Measurements from ENCODE around the gene XRRA1.
A peak's percentile ranks its signal among the peaks of the same experiment; 100 is the strongest.
"Not testable (repeated sequence)": the region's sequence is repeated elsewhere in the genome, so short reads cannot be mapped to it uniquely, and the experiment has no call there.

The XRRA1 gene, protein sequence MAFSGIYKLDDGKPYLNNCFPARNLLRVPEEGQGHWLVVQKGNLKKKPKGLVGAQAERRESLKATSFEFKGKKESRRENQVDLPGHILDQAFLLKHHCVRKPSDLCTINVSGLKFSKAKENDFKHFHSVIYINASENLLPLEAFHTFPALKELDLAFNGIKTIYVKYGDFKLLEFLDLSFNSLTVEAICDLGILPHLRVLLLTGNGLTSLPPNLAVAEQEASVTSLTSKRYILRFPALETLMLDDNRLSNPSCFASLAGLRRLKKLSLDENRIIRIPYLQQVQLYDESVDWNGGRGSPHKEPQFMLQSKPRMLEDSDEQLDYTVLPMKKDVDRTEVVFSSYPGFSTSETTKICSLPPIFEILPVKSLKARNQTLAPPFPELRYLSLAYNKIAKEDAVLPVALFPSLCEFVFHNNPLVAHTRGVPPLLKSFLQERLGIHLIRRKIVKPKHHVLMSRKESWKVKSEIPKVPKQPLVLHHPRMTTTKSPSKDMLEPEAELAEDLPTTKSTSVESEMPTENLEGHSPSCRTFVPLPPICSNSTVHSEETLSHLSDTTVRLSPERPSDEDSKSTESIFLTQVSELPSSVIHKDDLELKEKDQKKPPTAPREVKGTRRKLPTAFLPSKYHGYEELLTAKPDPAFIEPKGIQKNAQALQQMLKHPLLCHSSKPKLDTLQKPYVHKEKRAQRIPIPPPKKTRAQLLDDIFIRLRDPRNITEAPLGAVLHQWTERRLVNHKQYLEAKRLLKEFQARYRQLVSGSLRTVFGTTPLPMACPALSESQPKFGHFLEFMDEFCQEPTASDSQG

DNA sequence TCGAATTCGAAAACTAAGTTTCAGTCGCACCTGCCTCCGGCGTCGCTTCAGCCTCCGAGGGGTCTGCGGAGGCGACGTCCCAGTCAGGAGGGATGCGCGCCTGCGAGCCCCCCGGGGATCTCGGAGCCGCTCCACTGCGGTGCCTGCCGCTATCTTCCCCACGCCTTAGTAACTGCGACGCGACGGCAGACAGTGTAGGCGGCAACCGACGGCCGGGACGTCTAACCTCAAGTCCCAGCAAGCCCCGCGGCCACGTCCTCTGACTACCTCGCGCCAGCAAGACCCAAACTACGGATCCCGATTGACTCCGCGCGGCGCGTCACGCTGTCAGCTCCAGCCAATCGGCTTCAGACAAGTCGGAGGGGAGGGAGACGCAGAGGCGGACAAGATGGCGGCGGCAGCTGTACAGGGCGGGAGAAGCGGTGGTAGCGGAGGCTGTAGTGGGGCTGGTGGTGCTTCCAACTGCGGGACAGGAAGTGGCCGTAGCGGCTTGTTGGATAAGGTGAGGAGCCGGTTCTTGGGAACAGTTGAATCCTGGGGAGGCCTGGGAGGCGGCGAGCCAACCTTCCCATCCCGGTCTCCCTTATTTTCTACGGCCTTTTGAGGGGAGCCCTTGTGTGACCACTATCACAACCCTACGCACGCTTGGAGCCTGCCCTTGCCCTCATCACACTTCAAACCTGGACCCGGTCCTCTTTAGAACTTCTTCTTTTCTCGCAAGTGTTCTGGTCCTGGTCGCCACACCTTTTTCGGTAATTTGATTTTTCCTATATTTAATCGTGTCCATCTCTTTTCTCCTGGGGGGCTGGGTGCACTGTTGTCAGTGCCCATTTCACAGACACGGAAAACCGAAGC lies at the start of gene XRRA1, which contains the start of gene SPCS2:
Gene XRRA1, minus strand, starts transcription at position 194 of the 855 bp plus-strand sequence. CDS start 8,213 bp downstream, outside the sequence.
Gene SPCS2, plus strand, starts transcription at position 369 of the 855 bp plus-strand sequence. Its CDS starts 20 bp downstream, at position 389.
- peak; percentile 55 for FAIRE-seq

DNA sequence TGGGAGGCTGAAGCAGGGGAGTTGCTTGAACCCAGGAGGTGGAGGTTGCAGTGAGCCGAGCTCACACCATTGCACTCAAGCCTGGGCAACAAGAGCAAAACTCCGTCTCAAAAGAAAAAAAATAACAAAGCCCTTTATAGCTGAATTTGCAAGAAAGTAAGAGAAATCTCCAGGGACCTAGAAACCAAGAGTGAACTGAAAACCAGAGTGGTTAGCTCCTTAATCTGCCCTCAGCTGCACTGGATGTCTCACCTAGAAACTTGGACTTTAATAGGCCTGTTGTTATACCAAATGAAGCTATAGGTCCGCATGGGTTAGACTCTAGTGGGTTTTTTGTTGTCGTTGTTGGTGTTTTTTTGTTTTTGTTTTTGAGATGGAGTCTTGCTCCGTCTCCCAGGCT lies 44.0 kb upstream of the XRRA1 start:
- no peak for FAIRE-seq

DNA sequence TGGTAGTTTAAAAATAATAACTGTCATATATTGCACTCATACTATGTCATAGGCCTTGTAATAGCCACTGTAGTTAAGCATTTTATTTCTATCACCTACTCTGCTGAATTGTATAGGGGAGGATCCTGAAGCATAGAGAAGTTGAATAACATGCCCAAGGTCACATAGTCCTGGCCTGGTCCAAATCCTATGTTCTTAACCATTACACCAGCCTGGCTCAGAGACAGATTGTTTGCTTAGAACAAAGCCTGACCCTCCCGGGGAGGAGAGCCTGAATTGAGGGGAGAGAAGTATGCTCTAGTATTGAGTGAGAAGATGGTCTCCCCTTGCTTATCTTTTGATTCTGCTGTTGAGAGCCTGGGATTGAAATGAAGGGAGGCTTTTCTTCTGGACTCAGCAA lies 42.0 kb upstream of the XRRA1 start:
- FAIRE-seq = no peak

DNA sequence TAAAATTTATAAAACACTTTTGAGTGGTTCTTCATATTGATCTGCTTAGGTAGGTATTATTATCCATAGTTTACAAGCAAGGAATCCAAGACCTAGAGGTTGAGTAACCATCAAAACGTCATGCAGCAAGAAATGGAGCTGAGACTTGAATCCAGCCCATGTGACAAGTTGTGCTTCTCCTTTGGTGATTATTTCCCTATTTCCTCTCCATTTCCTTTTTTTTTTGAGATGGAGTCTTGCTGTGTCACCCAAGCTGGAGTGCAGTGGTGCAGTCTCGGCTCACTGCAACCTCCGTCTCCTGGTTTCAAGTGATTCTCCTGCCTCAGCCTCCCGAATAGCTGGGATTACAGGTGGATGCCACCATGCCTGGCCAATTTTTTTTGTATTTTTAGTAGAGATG lies 41.3 kb upstream of the XRRA1 start:
- not testable (repeated sequence) for FAIRE-seq

DNA sequence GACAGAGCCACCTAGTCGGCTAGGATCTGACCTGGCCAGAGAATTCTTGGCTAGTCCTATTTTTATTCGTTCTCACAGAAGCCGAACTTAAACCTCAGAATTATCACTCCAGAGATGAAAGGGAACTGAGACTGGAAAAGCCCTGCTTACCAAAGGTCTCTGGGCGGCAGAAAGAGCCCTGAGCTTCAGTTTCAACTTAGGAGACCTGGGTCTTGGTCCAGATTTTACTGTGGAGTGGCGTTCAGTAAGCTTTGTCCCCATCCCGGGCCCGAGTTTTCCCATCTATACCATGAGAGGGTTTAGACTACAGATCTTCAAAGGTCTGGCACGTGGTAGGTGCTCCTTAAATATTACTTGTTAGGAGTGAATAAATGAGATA lies 40.4 kb upstream of the XRRA1 start:
- no peak for FAIRE-seq

DNA sequence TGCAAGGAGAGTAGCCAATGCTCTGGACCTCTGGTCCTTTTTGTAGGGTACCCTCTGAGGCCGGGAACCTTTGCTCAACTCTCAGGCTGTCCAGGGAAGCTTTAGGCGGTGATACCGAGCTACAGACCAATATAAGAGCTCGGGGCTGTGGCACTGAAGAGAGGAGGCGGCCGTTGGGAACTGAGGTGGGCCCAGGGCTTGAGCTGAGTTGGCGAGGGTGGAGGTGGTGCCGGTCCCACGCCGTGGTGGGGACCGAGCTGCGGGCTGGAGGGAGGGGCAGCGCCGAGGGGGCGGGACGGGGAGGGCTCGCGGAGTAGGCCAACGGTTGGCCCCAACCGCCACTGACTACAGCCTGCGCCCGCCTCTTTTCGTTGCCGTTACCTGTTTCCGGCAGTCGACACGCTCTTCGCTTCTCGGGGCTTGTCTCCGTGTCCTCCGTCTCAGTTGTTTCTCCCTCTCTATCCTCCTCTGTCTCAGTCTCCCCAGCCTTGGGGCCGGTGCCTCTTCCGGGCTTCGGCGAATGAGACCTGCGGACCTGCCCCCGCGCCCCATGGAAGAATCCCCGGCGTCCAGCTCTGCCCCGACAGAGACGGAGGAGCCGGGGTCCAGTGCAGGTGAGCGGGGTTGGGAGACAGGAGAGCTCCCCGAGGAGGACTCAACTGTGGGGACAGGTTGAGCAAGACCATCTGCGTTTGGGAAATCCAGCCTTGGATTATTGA lies 39.8 kb upstream of the XRRA1 start, which contains the start of gene NEU3:
Gene NEU3, plus strand, starts transcription at position 393 of the 719 bp plus-strand sequence. Its CDS starts 128 bp downstream, at position 521.
- FAIRE-seq = no peak

DNA sequence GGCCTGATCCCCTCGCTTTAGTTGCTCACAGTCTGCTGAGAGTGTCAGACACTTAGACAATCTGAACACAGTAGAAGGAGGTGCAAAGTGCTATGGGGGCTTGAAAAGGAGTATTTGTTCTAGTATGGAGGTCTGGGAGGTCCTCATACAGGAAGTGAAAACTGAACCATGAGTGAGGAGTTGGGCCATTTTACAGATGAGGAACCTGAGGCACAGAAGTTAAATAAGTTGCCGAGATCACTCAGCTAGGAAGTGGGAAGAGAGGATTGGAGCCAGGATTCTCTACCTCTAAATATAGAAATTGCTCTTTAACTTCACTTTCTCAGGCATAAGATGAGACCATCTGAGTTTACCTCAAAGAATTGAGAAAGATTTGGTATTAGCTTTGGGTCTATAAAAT lies 35.8 kb upstream of the XRRA1 start:
- no peak for FAIRE-seq

DNA sequence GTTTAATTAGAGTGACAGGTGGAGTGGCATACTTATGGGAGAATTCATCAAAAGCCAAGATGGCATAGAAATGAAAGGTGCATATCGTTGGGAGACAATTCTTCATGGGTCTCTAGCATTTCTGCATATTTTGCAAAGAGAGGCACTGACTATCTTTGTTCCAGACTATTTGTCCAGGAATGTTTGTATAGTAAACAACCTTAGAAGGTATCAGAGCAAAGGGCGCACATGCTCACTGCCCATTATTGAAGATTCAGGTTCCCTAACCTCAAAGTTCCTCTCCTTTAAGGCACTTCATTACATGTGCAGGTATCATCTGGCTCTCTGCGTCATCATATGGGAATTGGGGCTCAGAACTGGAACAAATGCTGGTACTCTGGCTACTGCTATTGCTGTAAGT lies 35.2 kb upstream of the XRRA1 start:
- no peak for FAIRE-seq

DNA sequence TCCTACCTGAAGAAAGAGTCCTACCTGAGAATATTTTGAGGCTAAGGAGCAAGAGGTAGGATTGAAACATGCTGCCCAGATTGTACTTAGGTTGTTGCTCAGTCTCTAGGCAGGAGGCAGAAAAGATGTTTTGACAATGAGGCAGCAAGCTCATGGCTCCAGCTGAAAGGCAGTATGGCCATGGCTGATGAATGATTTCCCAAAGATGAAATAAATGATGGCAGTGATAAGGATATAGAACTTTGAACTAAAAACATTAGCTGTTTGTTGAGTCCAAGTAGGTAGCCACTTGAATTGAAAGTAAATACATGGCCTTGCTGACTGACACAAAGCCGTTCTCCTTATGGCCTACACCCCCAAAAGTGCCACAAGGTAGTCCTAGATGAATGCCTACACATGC lies 33.0 kb upstream of the XRRA1 start:
- FAIRE-seq = no peak

DNA sequence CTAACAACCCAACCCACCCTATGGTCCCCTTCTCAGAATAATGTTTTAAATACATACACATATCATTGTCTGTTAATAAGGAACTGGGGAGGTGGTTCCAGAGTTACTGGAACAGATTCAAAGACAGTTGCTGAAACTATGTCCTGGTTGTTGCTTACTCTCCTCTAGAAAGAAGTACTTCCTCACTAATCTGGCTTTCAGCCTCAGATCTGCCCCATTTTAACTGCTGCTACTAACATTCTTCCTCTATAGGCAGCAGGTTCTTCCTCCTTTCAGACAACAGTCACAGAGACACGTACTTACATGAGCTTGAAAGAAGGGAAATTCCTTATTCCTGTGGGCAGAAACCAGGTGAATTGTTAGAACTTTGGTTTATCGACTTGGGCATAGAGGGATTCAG lies 31.7 kb upstream of the XRRA1 start:
- no peak for FAIRE-seq

DNA sequence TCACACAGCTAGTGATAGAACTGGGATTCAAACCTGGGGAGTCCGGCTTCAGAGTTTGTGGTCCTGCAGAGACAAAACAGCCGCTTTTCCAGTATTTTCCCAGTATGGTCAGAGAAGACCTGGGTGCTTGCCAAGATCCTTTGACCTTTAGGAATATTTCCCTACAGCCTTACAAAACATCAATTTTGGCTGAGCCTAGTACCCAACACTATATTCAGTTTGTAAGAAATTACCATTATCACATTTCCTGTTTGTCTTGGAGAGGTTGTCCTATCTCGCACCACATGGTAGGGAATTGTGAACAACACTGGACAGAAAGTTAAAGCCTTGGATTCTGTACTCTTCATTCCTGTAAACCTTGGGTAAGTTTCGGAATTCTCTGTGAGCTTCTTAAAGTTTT lies 29.1 kb upstream of the XRRA1 start:
- FAIRE-seq = no peak

DNA sequence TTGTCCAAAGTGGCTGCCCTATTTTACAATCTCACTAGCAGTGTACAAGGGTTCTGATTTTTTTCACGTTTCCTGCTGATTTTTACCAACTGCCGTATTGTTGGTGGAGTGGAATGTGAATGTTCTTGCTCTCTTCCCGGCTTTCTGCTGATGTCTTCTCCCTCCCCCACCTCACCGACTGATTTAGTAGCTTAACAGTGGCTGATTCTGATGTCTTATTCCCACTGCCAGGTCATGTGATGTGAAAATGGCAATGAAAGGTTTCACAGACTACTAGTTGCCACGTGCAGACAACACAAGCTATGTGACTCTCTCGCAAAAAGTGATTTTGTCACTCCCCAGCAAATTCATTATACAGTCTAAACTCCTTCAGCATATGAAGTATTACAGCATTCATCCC lies 22.5 kb upstream of the XRRA1 start:
- no peak for FAIRE-seq

DNA sequence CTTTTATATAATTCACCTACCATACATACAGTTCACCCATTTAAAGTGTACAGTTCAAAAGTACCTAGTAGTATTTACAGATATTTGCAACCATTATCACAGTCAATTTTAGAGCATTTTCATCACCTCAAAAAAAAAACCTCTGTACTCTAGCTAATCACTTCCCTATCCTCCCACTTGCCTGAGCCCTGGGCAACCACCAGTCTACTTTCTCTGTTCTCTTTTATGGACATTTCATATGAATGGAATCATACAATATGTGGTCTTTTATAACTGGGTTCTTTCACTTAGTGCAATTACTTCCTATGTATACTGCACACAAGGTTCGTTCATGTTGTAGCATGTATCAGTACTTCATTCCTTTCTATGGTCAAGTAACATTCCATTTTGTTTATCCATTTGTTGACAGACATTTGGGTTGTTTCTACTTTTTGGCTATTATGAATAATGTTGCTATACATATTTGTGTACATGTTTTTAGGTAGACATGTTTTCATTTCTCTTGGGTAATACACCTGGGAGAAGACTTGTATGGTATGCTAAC lies 22.0 kb upstream of the XRRA1 start:
- no peak for FAIRE-seq

DNA sequence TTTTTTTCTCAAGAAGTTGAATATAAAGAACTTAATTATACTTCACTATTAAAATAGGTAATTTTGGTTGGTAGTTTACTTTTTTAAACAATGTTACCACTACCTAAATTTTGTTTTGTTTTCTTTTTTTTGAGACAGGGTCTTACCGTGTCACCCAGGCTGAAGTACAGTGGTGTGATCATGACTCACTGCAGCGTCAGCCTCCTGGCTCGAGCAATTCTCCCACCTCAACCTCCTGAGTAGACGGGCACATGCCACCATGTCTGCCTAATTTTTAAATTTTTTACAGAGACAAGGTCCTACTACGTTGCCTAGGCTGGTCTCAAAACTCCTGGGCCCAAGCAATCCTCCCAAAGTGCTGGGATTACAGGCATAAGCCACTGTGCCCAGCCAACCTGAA lies 17.8 kb upstream of the XRRA1 start:
- FAIRE-seq = no peak

DNA sequence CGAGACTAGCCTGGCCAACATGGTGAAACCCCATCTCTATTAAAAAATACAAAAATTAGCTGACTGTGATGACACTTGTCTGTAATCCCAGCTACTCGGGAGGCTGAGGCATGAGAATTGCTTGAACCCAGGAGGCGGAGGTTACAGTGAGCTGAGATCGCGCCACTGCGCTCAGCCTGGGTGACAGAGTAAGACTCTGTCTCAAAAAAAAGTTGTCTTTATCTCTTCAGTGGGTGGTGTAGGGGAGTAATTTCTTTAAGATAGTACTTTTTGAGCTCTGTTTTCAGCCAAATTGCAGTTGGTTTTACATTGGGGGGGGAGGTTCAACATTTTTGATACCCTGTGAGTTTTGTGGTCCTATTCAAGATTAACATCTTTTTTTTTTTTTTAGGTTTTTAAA lies 11.2 kb upstream of the XRRA1 start:
- FAIRE-seq = not testable (repeated sequence)

DNA sequence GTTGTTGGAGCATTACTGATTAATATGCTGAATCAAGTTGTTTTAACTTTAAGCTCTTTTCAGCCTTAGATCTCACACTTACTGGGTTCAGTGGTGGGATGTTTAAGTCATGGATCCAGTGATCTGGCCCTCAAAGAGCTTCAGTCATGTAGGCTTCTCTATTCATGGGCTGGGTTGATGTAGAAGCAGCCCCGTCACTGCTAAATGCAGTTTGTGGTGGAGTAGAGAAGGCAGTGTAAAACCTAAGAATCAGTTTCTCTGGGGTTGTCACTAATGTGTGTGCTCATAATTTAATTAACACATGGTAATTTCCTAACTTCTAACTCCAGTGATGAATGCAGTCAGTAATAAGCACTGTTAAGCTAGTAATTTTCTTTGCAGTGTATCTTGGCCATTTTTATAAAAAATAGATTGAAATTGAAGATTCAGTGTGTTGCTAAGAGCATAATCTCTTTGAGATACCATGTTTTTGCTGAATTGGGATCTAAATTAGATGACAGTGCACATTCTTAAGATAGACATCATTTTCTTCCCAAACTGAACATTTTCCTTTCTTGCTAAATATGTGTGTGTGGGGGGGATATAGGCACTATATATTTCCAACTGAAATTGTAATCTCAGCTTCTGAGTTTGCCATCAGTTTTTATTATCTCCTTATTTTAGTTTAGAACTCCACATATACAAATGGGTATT lies 9.2 kb upstream of the XRRA1 start:
- FAIRE-seq = no peak

DNA sequence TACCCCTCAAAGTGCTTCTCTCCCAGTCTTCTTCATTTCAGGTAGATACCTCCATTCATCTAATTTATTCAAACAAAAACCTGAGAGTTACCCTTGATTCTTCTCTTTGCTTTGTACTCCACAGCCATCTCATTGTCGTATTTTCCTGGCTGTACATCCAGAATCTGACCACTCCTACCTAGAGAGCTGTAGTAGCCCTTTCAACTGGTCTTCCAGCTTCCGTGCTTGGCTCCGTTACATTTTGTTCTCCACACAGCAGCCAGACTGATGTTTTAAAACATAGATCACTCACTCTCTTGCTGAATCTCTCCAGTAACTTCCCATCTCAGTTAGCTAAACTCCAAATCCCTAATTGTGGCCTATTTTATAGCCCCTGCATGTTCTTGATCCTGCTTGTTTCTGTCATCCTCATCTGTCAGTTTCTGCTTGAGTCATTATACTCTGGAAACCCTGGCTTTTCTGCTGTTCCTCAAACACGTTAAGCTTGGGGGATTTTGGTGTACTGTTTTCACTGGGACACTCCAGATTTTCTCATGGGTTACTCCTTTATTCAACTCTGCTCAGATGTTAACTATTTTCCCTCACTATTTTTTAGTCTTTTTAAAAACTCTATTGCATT lies 7.6 kb upstream of the XRRA1 start:
- FAIRE-seq = no peak

DNA sequence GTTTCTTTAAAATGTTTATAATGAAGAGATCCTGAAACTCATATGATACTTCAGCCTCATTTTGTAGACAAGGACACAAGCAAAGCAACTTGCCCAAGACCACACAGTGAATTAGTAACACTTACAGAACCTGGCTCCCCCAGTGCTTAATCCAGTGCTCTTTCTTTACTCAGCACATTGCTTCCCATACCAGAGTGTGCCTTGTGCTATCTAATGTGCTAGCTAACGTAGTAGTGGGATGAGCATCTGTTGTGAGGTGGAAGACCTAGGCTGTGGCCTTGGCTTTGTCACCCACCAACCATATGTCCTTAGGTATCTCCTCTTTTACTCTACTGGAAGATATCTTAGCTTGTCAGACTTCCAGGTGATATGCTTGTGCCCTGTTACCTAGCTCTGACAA lies 5.3 kb upstream of the XRRA1 start:
- FAIRE-seq = no peak

DNA sequence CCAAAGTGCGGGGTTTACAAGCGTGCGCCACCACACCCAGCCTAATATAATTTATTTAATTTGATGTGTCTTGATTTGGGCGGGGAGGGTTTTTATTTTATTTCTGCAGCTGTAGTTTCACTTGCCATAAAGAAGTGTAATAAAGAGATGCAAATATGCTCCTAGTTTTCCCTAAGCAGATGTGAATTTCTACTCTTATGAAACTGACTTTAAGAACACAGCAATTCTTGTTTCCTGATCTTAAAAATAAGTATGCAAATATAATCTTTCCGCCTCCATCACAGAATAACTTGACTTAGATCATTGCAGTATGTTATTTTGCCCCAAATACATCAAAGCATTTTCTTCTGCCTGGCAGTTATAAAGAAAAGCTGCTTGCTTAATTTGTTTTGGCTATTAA lies 4.6 kb upstream of the XRRA1 start:
- no peak for FAIRE-seq

DNA sequence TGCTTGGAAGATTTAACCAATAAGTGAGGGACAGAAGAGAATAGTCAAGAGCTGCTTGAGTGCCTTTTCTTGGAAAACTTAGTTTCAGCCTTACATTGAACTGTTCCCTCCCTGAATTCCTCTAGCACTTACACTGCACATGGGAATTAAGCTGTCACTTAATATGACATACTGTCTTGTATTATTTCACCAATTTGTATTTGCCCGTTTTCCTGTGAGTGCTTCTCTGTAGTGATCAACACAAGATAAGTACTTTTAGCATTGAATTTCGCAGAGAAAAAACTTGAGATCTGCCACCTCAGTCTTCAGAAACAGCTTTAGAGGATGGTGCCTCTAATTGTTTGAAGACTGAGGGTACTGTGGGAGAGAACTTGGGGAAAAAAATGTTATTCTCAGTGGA lies 3.9 kb upstream of the XRRA1 start:
- FAIRE-seq = no peak

DNA sequence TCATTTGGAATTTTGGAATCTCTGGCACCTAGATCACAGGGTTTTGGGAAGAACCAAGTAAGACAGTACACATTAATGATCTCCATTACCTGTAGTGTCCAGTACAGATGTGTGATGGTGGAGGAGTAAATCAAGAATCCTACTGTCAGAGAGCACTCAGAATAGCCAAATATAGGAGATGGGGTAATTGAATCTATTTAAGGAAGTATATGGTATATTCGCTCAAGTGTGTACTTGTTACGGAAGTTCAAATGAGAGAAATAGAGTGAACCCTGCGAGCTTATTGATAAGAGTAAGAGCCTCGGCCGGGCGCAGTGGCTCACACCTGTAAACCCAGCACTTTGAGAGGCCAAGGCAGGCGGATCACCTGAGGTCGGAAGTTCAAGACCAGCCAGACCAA lies 2.3 kb upstream of the XRRA1 start:
- FAIRE-seq = no peak

Data from colon (tissue), 2 donors.